HEK293 (cell line): ENCODE measurements around the gene MRGPRX2.

Experiments used
- CTCF ChIA-PET: fragments of 350-600 bp; formaldehyde crosslinking; extraction: SDS; loops from one replicate; lab custom pipeline; 2021; ENCODE audit warnings: antibody characterized with exemption; lab: Yijun Ruan, JAX
- POLR2A ChIA-PET: fragments of 300-600 bp; formaldehyde crosslinking; extraction: SDS; loops from one replicate; lab custom pipeline; 2020; ENCODE audit warnings: antibody characterized with exemption, inconsistent platforms; lab: Yijun Ruan, JAX
- H3K27ac ChIP-seq: fragments of 200-500 bp; sonication (Bioruptor generic); 2 replicates; pipeline ENCODE4 v1.5.1; 2014; ENCODE audit warnings: low read depth, low read length, control low read depth, inconsistent platforms; ENCODE audit errors: extremely low read depth
- H3K36me3 ChIP-seq, 2 experiments: fragments of 200-500 bp in 1 of 2; sonication (Bioruptor generic) in 1 of 2; 1 replicate in 1 of 2; 2 replicates in 1 of 2; pipeline ENCODE4 v1.5.1; 2014 to 2017; ENCODE audit warnings: inconsistent platforms in 2 of 2, low read length in 2 of 2; ENCODE audit not compliant: control insufficient read depth in 2 of 2, insufficient read depth in 1 of 2
- H3K4me1 ChIP-seq: fragments of 200-500 bp; sonication (Bioruptor generic); 2 replicates; pipeline ENCODE4 v1.5.1; 2014; ENCODE audit warnings: mild to moderate bottlenecking, low read length, inconsistent platforms; ENCODE audit not compliant: control insufficient read depth, insufficient read depth
- H3K4me3 ChIP-seq: 2 replicates; pipeline ENCODE4 v1.5.1; 2011; ENCODE audit warnings: low read depth, mild to moderate bottlenecking, control low read depth, low read length, moderate library complexity
- H3K9me3 ChIP-seq: fragments of 200-500 bp; sonication (Bioruptor generic); 2 replicates; pipeline ENCODE4 v1.5.1; 2014; ENCODE audit warnings: low read depth, low read length, inconsistent platforms; ENCODE audit not compliant: control insufficient read depth, insufficient read depth
- KLF7 ChIP-seq: fragments of 450-650 bp; formaldehyde crosslinking; IDR thresholded peaks from 2 replicates; pipeline ENCODE4 v1.5.1; 2016; ENCODE audit warnings: missing biosample characterization, missing genetic modification characterization, borderline replicate concordance
- PRDM6 ChIP-seq: fragments of 450-650 bp; formaldehyde crosslinking; IDR thresholded peaks from 2 replicates; pipeline ENCODE4 v1.5.1; 2017; ENCODE audit warnings: missing biosample characterization, missing genetic modification characterization
- ZBTB10 ChIP-seq: fragments of 450-650 bp; formaldehyde crosslinking; IDR thresholded peaks from 2 replicates; pipeline ENCODE4 v1.5.1; 2016; ENCODE audit warnings: missing biosample characterization, missing genetic modification characterization
- ZNF10 ChIP-seq: fragments of 450-650 bp; formaldehyde crosslinking; IDR thresholded peaks from 2 replicates; pipeline ENCODE4 v1.5.1; 2017; ENCODE audit warnings: missing biosample characterization, missing genetic modification characterization
- ZNF19 ChIP-seq: fragments of 450-650 bp; formaldehyde crosslinking; IDR thresholded peaks from 2 replicates; pipeline ENCODE4; 2016; ENCODE audit warnings: missing biosample characterization, missing genetic modification characterization, low read depth
- ZNF274 ChIP-seq, 2 experiments: fragments of 200-500 bp in 1 of 2; fragments of 450-650 bp in 1 of 2; sonication (Bioruptor generic) in 1 of 2; formaldehyde crosslinking in 1 of 2; IDR thresholded peaks; 2 replicates each; pipeline versions ENCODE4 v1.5.1 to v1.6.1; 2014 to 2016; ENCODE audit warnings: borderline replicate concordance in 1 of 2, inconsistent platforms in 1 of 2, low read length in 1 of 2, missing biosample characterization in 1 of 2, missing genetic modification characterization in 1 of 2
- ZNF280C ChIP-seq: fragments of 450-650 bp; formaldehyde crosslinking; IDR thresholded peaks from 2 replicates; pipeline ENCODE4 v1.5.1; 2016; ENCODE audit warnings: missing biosample characterization, missing genetic modification characterization
- ZNF280D ChIP-seq: fragments of 450-650 bp; formaldehyde crosslinking; IDR thresholded peaks from 2 replicates; pipeline ENCODE4 v1.5.1; 2016; ENCODE audit warnings: missing biosample characterization, missing genetic modification characterization
- ZNF350 ChIP-seq: fragments of 450-650 bp; formaldehyde crosslinking; IDR thresholded peaks from 2 replicates; pipeline ENCODE4 v1.5.0; 2017; ENCODE audit warnings: missing biosample characterization, mild to moderate bottlenecking, missing genetic modification characterization
- ZNF513 ChIP-seq: fragments of 450-650 bp; IDR thresholded peaks from 2 replicates; pipeline ENCODE4 v1.5.1; 2018; ENCODE audit warnings: missing biosample characterization, missing genetic modification characterization
- ZNF555 ChIP-seq: fragments of 450-650 bp; formaldehyde crosslinking; conservative IDR thresholded peaks from 2 replicates; pipeline ENCODE4 v1.5.1; 2017; ENCODE audit warnings: missing biosample characterization, mild to moderate bottlenecking, missing genetic modification characterization, inconsistent platforms
- ZNF560 ChIP-seq: fragments of 450-650 bp; formaldehyde crosslinking; IDR thresholded peaks from 2 replicates; pipeline ENCODE4 v1.5.1; 2017; ENCODE audit warnings: missing biosample characterization, missing genetic modification characterization, borderline replicate concordance
- ZNF626 ChIP-seq: fragments of 450-650 bp; sonication (Bioruptor Pico); formaldehyde crosslinking; IDR thresholded peaks from 2 replicates; pipeline ENCODE4 v1.5.1; 2018; ENCODE audit warnings: missing biosample characterization, missing genetic modification characterization, inconsistent platforms
- ZNF664 ChIP-seq: fragments of 450-650 bp; formaldehyde crosslinking; IDR thresholded peaks from 2 replicates; pipeline ENCODE4 v1.5.1; 2016; ENCODE audit warnings: missing biosample characterization, missing genetic modification characterization
- ZNF768 ChIP-seq: fragments of 450-650 bp; formaldehyde crosslinking; IDR thresholded peaks from 2 replicates; pipeline ENCODE4 v1.5.1; 2018; ENCODE audit warnings: missing biosample characterization, mild to moderate bottlenecking, missing genetic modification characterization
- ZXDB ChIP-seq: fragments of 450-650 bp; formaldehyde crosslinking; IDR thresholded peaks from 2 replicates; pipeline ENCODE4 v1.5.1; 2016; ENCODE audit warnings: missing biosample characterization, missing genetic modification characterization
- TF ChIP-seq, protein P1 (sequence below): fragments of 450-650 bp; formaldehyde crosslinking; IDR thresholded peaks from 2 replicates; pipeline ENCODE4 v1.5.1; 2016; ENCODE audit warnings: missing biosample characterization, missing genetic modification characterization

MRGPRX2 gene

DNA sequence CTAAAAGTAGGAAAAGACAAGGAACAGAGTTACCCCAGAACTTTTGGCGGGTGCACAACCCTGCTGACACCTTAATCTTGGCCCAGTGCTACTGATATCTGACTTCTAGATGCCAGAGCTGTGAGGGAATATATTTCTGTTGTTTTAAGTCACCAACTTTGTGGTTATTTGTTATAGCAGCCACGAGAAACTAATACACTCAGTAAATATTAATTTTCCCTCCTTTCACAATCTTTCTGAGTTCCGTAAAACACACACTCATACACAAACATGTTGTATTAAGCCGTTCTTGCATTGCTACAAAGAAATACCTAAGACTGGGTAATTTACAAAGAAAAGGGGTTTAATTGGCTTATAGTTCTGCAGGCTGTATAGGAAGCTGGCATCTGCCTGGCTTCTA lies 40.4 kb upstream of the MRGPRX2 start:
- CTCF ChIA-PET: interaction anchor here (0.7 kb wide), 1 partner anchor 24 kb away, joined by 4 read pairs; no protein-coding TSS in a partner anchor
- H3K4me3 ChIP-seq: no peak overlapping the region
- POLR2A ChIA-PET: no interaction called here
- H3K27ac ChIP-seq: no peak overlapping the region
- no peaks in the 10 kb centered on the region for H3K36me3 ChIP-seq
- no peak for TF ChIP-seq ZNF555 (tag by site-specific recombination)
- TF ChIP-seq ZNF280D (tag by site-specific recombination): no peak
- TF ChIP-seq ZNF280C (tag by site-specific recombination): no peak
- TF ChIP-seq ZNF560 (tag by site-specific recombination): no peak
- TF ChIP-seq, protein P1, sequence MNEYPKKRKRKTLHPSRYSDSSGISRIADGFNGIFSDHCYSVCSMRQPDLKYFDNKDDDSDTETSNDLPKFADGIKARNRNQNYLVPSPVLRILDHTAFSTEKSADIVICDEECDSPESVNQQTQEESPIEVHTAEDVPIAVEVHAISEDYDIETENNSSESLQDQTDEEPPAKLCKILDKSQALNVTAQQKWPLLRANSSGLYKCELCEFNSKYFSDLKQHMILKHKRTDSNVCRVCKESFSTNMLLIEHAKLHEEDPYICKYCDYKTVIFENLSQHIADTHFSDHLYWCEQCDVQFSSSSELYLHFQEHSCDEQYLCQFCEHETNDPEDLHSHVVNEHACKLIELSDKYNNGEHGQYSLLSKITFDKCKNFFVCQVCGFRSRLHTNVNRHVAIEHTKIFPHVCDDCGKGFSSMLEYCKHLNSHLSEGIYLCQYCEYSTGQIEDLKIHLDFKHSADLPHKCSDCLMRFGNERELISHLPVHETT: no peak
- TF ChIP-seq ZNF768: no peak
- TF ChIP-seq, all 188 proteins: peak for 0
- H3K4me1 ChIP-seq: 0 out of 2 replicates have a peak, but pooled peaks cover 3% of the 10 kb centered on the region
- no peaks in the 10 kb centered on the region for H3K9me3 ChIP-seq

DNA sequence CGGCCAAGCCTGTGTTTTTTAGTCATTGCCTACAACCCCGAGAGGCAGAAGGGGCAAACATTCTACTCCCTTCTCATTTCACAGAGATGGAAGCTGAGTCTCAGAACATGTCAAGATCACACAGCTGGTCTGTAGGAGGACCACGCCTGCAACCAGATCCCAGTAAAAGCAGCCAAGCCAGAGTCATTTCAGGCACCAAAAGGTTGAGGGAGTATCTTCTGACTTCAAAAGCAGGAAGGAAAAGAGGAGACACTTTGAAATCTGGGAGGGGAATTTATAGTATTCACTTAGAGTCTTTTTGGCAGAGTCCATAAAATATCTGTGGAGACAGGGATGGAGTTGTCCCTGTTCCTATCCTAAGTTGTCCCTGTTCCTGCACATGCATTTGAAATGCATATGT lies 38.6 kb upstream of the MRGPRX2 start:
- Histone ChIP-seq H3K4me3 (no peak overlapping the region), H3K9me3 (no peaks in the 10 kb centered on the region), H3K4me1 (peaks cover 5% of the 10 kb centered on the region; the same call in 1 of the 2 replicates), H3K27ac (no peak overlapping the region), H3K36me3 (no peaks in the 10 kb centered on the region)
- ChIA-PET CTCF (no interaction called here), POLR2A (interaction anchor here (0.7 kb wide), 1 partner anchor 23 kb away, joined by 10 read pairs; no protein-coding TSS in a partner anchor)
- TF ChIP-seq KLF7 (no peak), ZNF350 (tag by site-specific recombination) (no peak), ZNF19 (no peak), ZNF274 (IDR thresholded peaks at IDR 0.05; ENCODE audit: low read length) (no peak), ZNF274 (tag by site-specific recombination; IDR thresholded peaks at IDR 0.05; ENCODE audit: borderline replicate concordance) (no peak), ZNF626 (tag by site-specific recombination) (no peak), ZNF664 (tag by site-specific recombination) (no peak), ZBTB10 (tag by site-specific recombination) (no peak), ZNF10 (tag by site-specific recombination) (no peak), ZNF513 (no peak), PRDM6 (tag by site-specific recombination) (no peak), ZXDB (tag by site-specific recombination) (no peak)
